GM18907 (cell line): ENCODE data around the gene TXNRD3.

ENCODE experiments used
- ATAC-seq: cut with Tn5 transposase; IDR thresholded peaks from one replicate; pipeline ENCODE4 v1.9.1; 2021; ENCODE audit warnings: mild to moderate bottlenecking, moderate library complexity; ENCODE audit not compliant: unreplicated experiment

Gene TXNRD3

GRCh38 chr3:126672741-126673140 lies 17.8 kb upstream of the TXNRD3 start:
- ATAC-seq = no peak

- ATAC-seq = no peak
These were observed 17.4 kb upstream of the TXNRD3 start for GRCh38 chr3:126672340-126672739.

- ATAC-seq = no peak
These were observed 16.6 kb upstream of the TXNRD3 start for GRCh38 chr3:126671521-126671920.

- ATAC-seq = no peak
These were observed 13.8 kb upstream of the TXNRD3 start for GRCh38 chr3:126668450-126669401.

- no peak for ATAC-seq
These were observed 12.9 kb upstream of the TXNRD3 start for GRCh38 chr3:126667631-126668449.

GRCh38 chr3:126666658-126667528 lies 12.0 kb upstream of the TXNRD3 start:
- no peak for ATAC-seq

GRCh38 chr3:126665959-126666657 lies 11.2 kb upstream of the TXNRD3 start:
- ATAC-seq = no peak

GRCh38 chr3:126665221-126665936 lies 10.5 kb upstream of the TXNRD3 start:
- ATAC-seq = no peak

- ATAC-seq = no peak
These were observed 9.8 kb upstream of the TXNRD3 start for GRCh38 chr3:126664591-126665214.

GRCh38 chr3:126663750-126664149 lies 8.8 kb upstream of the TXNRD3 start:
- ATAC-seq = no peak

- no peak for ATAC-seq
These were observed 8.3 kb upstream of the TXNRD3 start for GRCh38 chr3:126663257-126663656.

- no peak for ATAC-seq
These were observed 6.8 kb upstream of the TXNRD3 start for GRCh38 chr3:126661532-126662364.

GRCh38 chr3:126659915-126660886 lies 5.3 kb upstream of the TXNRD3 start:
- no peak for ATAC-seq

GRCh38 chr3:126658584-126658983 lies 3.7 kb upstream of the TXNRD3 start:
- ATAC-seq = no peak

- ATAC-seq = no peak
These were observed 3.0 kb upstream of the TXNRD3 start for GRCh38 chr3:126657901-126658300.

- ATAC-seq = no peak
These were observed 1.6 kb upstream of the TXNRD3 start for GRCh38 chr3:126656371-126657134.
